ENCODE data around the gene LDB3. TPM values are rescaled to one million over a fixed set of nuclear protein-coding genes. Genes with fewer than 3 reads are reported as not detected.

The LDB3 gene
- total and polyA plus RNA-seq, 9 of the 15 experiments (the other 6 are each of a cell fraction or from before 2014, with no cell fraction given) = 0.03 TPM; not detected in 8

GRCh38 chr10:86652361-86653202 lies 15.7 kb upstream of the LDB3 start:
- no peak overlapping the region for H3K9ac ChIP-seq (ENCODE audit: insufficient read depth in 1 of 2, low read depth in 2 of 2, low read length in 2 of 2)
- H4K20me1 ChIP-seq (replicated peaks; ENCODE audit: control insufficient read depth, insufficient read depth, low read length) = no peaks in the 10 kb centered on the region
- no peaks in the 10 kb centered on the region for H3K9me3 ChIP-seq (replicated peaks; ENCODE audit: control insufficient read depth, insufficient read depth, low read depth, low read length)
- peaks cover 4 to 84% of the 10 kb centered on the region in 2 experiments; a peak in 3 of 5 replicates for H3K27me3 ChIP-seq (ENCODE audit: control insufficient read depth in 2 of 2, insufficient read depth in 2 of 2, low read length in 2 of 2)
- in situ Hi-C loops (cut with MboI) = no loop called here
- ChIA-PET CTCF (ENCODE audit: low intra/inter-chr PET ratio) (no interaction called here), POLR2A (interaction anchor here (0.6 kb wide), 1 partner anchor 12 kb away, joined by 3 read pairs; no protein-coding TSS in a partner anchor)
- no peak for FAIRE-seq
- no peaks in the 10 kb centered on the region for H3K79me2 ChIP-seq (ENCODE audit: control insufficient read depth, insufficient read depth, low read length)
- ATAC-seq = no peak
- no peaks in the 10 kb centered on the region for H3K9me1 ChIP-seq (ENCODE audit: control insufficient read depth, insufficient read depth, low read length)
- WGBS (ENCODE audit: insufficient coverage, low coverage, missing lambda C conversion rate) = under 1% methylated on average over 14 of the region's 14 CpGs
- BruUV-seq (replicated peaks) = no TSS peak
- H2AFZ ChIP-seq (ENCODE audit: low read depth, low read length) = no peak overlapping the region
- no peak overlapping the region for H3K4me3 ChIP-seq
- no peak overlapping the region for H3K4me2 ChIP-seq (ENCODE audit: insufficient read depth, low read length)
- no peak overlapping the region for H3K27ac ChIP-seq (ENCODE audit: extremely low read depth, low read depth, low read length)
- intact Hi-C loops (cut with micrococcal nuclease) = no loop called here
- no peaks in the 10 kb centered on the region for H3K36me3 ChIP-seq (ENCODE audit: control insufficient read depth, insufficient read depth, low read length)
- no peak for DNase-seq (ENCODE audit: extremely low read depth in 1 of 4, low spot score in 3 of 4)
- H3K4me1 ChIP-seq (replicated peaks in 1 of 2; ENCODE audit: control insufficient read depth in 2 of 2, insufficient read depth in 2 of 2, low read length in 2 of 2) = peaks cover 0 to 4% of the 10 kb centered on the region in 2 experiments; a peak in 2 of 5 replicates
- TF ChIP-seq PHTF2 (CRISPR knock-in tag; IDR thresholded peaks at IDR 0.05) (no peak), CEBPG (CRISPR knock-in tag; IDR thresholded peaks at IDR 0.05) (no peak), CEBPG (tag; conservative IDR thresholded peaks at IDR 0.05 in 1 of 2, IDR thresholded peaks at IDR 0.05 in 1 of 2) (no peak), ZKSCAN3 (CRISPR knock-in tag; IDR thresholded peaks at IDR 0.05) (no peak), ZBTB7A (IDR thresholded peaks at IDR 0.05; ENCODE audit: borderline replicate concordance, control insufficient read depth, low read depth, low read length) (no peak), NFIC (IDR thresholded peaks at IDR 0.05) (no peak), REST (IDR thresholded peaks at IDR 0.05; ENCODE audit: borderline replicate concordance) (no peak), REST (CRISPR knock-in tag; IDR thresholded peaks at IDR 0.05; ENCODE audit: low read depth) (no peak), PCBP1 (IDR thresholded peaks at IDR 0.05; ENCODE audit: low read depth, low read length, poor library complexity, severe bottlenecking) (no peak), ZNF699 (CRISPR knock-in tag; IDR thresholded peaks at IDR 0.05; ENCODE audit: insufficient replicate concordance) (no peak), RBFOX2 (IDR thresholded peaks at IDR 0.05; ENCODE audit: low read depth, low read length) (no peak), RFX1 (IDR thresholded peaks at IDR 0.05) (no peak)
